Nasal cavity respiratory epithelium epithelial cell of viscerocranial mucosa (primary cell): ENCODE measurements around the gene CHAT. TPM values are rescaled to one million over a fixed set of nuclear protein-coding genes. Genes with fewer than 3 reads are reported as not detected.

Experiments
- total RNA-seq: library from RNA; depleted of rRNA; stranded (reverse); fragments of >200 nt; gene quantifications from 2 replicates; pipeline ENCODE4 v1.2.3, GENCODE V29; 2014

CHAT gene
- not detected in 2 replicates for total RNA-seq

DNA sequence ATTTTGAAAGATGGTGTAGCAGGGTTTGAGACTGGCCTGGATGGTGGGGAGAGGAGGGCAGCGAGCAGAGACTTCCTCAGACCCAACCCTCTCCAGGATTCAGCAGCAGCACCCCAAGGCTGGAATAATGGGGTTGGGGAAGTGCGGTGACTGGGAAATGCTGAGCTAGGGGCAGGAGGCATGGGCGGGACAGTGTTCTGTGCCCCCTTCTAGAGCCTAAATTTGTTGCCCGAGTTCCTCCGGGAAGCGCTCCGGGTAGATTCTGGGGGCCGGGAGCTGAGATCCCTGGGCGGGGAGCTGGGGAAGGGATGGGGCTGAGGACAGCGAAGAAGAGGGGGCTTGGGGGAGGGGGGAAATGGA lies at the start of gene CHAT:
Gene CHAT, plus strand, starts transcription at position 156 of the 360 bp plus-strand sequence. Its CDS starts 153 bp downstream, at position 309.

DNA sequence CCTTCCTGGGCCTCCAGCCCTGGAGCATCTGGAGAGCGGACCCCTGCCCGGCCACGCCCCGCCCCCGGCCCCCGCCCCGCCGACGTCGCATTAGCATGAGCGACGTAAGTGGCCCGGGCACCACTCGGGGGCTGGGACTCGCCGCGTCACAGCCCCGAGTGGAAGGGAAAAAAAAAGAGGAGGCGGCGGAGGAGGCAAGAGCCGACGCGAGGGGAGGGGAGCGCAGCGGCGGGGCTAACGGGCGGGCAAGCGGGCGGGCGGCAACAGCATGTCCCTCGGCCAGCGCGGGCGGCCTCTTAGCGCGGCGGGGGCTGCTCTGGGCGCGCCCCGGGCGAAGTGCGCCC lies 3.8 kb upstream of the CHAT start, which contains the start of gene SLC18A3:
Gene SLC18A3, plus strand, starts transcription at position 197 of the 344 bp plus-strand sequence. CDS start 431 bp downstream, outside the sequence.

DNA sequence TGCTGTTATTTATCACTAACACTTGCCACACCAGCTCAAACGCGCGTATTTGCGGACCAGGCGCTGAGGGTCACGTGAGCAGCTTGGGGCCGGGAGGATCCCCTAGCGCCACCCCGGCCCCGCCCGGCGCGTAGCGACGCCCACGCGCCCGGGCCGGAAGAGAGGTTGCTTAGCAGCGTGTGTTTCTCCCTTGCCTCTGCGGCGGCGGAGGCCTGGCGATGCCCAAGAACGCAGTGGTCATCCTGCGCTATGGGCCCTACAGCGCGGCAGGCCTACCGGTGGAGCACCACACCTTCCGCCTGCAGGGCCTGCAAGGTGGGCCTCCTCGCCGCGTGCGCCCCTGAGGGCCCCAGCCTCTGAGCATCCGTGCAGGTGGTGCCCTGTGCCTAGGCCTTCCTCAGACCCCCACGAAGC lies 65.7 kb downstream of the CHAT start, which contains the start of gene C10orf53:
Gene C10orf53, plus strand, starts transcription at position 172 of the 414 bp plus-strand sequence. Its CDS starts 47 bp downstream, at position 219.

Other genes starting within 250 kb of the CHAT start
- gene DRGX, start 217.9 kb upstream of the CHAT start, total RNA-seq = not detected in 2 replicates
- gene ERCC6, start 74.9 kb upstream of the CHAT start, total RNA-seq = 22.9 and 36.0 TPM in 2 replicates
- not detected in 2 replicates for gene SLC18A3, start 3.7 kb upstream of the CHAT start, total RNA-seq
- not detected in 2 replicates for gene C10orf53, start 65.6 kb downstream of the CHAT start, total RNA-seq
- gene OGDHL, start 148.3 kb downstream of the CHAT start, total RNA-seq = under 0.01 and 0.14 TPM in 2 replicates